A673 (cell line): ENCODE measurements around the gene ARFGEF2.

ENCODE experiments used
- EZH2 ChIP-seq: fragments of 200-600 bp; sonication (generic); IDR thresholded peaks from 2 replicates; pipeline ENCODE4 v1.6.1; 2017; ENCODE audit warnings: borderline replicate concordance, low read depth, mild to moderate bottlenecking, mixed read lengths, antibody characterized with exemption, low read length; ENCODE audit not compliant: poor library complexity, severe bottlenecking
- TF ChIP-seq, protein P1 (sequence below): fragments of 300-800, 200-600 bp; sonication (generic); conservative IDR thresholded peaks from 2 replicates; pipeline ENCODE4 v1.5.1; 2017; ENCODE audit warnings: low read depth, mild to moderate bottlenecking, antibody characterized with exemption, low read length, moderate library complexity, mixed read lengths

- TF ChIP-seq EZH2: no peak
- TF ChIP-seq, protein P1, sequence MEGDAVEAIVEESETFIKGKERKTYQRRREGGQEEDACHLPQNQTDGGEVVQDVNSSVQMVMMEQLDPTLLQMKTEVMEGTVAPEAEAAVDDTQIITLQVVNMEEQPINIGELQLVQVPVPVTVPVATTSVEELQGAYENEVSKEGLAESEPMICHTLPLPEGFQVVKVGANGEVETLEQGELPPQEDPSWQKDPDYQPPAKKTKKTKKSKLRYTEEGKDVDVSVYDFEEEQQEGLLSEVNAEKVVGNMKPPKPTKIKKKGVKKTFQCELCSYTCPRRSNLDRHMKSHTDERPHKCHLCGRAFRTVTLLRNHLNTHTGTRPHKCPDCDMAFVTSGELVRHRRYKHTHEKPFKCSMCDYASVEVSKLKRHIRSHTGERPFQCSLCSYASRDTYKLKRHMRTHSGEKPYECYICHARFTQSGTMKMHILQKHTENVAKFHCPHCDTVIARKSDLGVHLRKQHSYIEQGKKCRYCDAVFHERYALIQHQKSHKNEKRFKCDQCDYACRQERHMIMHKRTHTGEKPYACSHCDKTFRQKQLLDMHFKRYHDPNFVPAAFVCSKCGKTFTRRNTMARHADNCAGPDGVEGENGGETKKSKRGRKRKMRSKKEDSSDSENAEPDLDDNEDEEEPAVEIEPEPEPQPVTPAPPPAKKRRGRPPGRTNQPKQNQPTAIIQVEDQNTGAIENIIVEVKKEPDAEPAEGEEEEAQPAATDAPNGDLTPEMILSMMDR: no peak
Observed at GRCh38 chr20:49078310-49078709, 156.8 kb downstream of the ARFGEF2 start.
